K562 (cell line): Measurements from ENCODE around the gene DLX2. TPM values are rescaled to one million over a fixed set of nuclear protein-coding genes. Genes with fewer than 3 reads are reported as not detected.
A peak's percentile ranks its signal among the peaks of the same experiment; 100 is the strongest.

Source experiments
- ATF2 ChIP-seq: sonication (generic); formaldehyde crosslinking; IDR thresholded peaks from 2 replicates; pipeline ENCODE4 v1.8.1; 2022; ENCODE audit warnings: missing genetic modification reagents
- FOSL1 ChIP-seq: fragments of 200-800 bp; sonication (Bioruptor generic); conservative IDR thresholded peaks from 2 replicates; pipeline ENCODE4 v1.6.1; 2016; ENCODE audit warnings: missing genetic modification characterization, missing compliant biosample characterization
- HEY1 ChIP-seq: fragments of 250-450 bp; sonication (Bioruptor Pico); IDR thresholded peaks from 2 replicates; pipeline ENCODE4 v1.5.0; 2020; ENCODE audit warnings: mild to moderate bottlenecking, moderate library complexity, borderline replicate concordance
- KDM1A ChIP-seq, 2 experiments: fragments of 450-650 bp; IDR thresholded peaks; 2 replicates each; pipeline ENCODE4 v1.6.1; 2016; ENCODE audit warnings: mild to moderate bottlenecking in 2 of 2
- KLF6 ChIP-seq: fragments of 250-450 bp; sonication (Bioruptor Pico); IDR thresholded peaks from 2 replicates; pipeline ENCODE4 v1.4.0; 2020; ENCODE audit warnings: mild to moderate bottlenecking, moderate library complexity, borderline replicate concordance
- MAFK ChIP-seq: IDR thresholded peaks from 2 replicates; pipeline ENCODE4 v1.6.1; 2011; ENCODE audit warnings: low read length, improper control_type of control experiment
- MBD1 ChIP-seq: fragments of 250-450 bp; sonication (Bioruptor Pico); IDR thresholded peaks from 2 replicates; pipeline ENCODE4 v1.8.0; 2022; ENCODE audit warnings: inconsistent platforms
- MED1 ChIP-seq: sonication (generic); formaldehyde crosslinking; IDR thresholded peaks from 2 replicates; pipeline ENCODE4 v1.8.1; 2023; ENCODE audit warnings: missing genetic modification reagents, borderline replicate concordance
- MTA1 ChIP-seq: fragments of 450-650 bp; IDR thresholded peaks from 2 replicates; pipeline ENCODE4 v1.6.1; 2017; ENCODE audit warnings: borderline replicate concordance
- MXD1 ChIP-seq: fragments of 250-450 bp; sonication (Bioruptor Pico); IDR thresholded peaks from 2 replicates; pipeline ENCODE4 v1.8.0; 2021; ENCODE audit warnings: borderline replicate concordance, mild to moderate bottlenecking, moderate library complexity; ENCODE audit not compliant: poor library complexity, severe bottlenecking
- RERE ChIP-seq: sonication (generic); formaldehyde crosslinking; IDR thresholded peaks from 2 replicates; pipeline ENCODE4 v1.8.0; 2023; ENCODE audit warnings: missing genetic modification reagents, mild to moderate bottlenecking, borderline replicate concordance
- SIN3A ChIP-seq, 2 experiments: fragments of 150-350 bp in 1 of 2; IDR thresholded peaks; 2 replicates each; pipeline ENCODE4 v1.6.1; 2011 to 2016; ENCODE audit warnings: borderline replicate concordance in 2 of 2, low read depth in 2 of 2, low read length in 2 of 2, mild to moderate bottlenecking in 2 of 2, moderate library complexity in 2 of 2; ENCODE audit not compliant: control insufficient read depth in 1 of 2
- SMARCC2 ChIP-seq: fragments of 450-650 bp; IDR thresholded peaks from 2 replicates; pipeline ENCODE4 v1.6.1; 2017; ENCODE audit warnings: antibody characterized with exemption, moderate library complexity, mild to moderate bottlenecking, low read depth
- SRF ChIP-seq, 2 experiments: fragments of 250-450, 450-650 bp in 1 of 2; sonication (Bioruptor Pico) in 1 of 2; sonication (generic) in 1 of 2; formaldehyde crosslinking; IDR thresholded peaks; 2 replicates each; pipeline versions ENCODE4 v1.5.0 to v1.5.1; 2020 to 2022; ENCODE audit warnings: mild to moderate bottlenecking in 1 of 2, missing genetic modification reagents in 1 of 2
- TEAD1 ChIP-seq, 2 experiments: fragments of 450-650 bp in 1 of 2; sonication (generic) in 1 of 2; formaldehyde crosslinking; IDR thresholded peaks; 2 replicates each; pipeline versions ENCODE4 v1.4.0 to v1.8.0; 2020 to 2022; ENCODE audit warnings: mild to moderate bottlenecking in 2 of 2, missing genetic modification reagents in 1 of 2
- ZNF699 ChIP-seq: fragments of 250-450 bp; sonication (Bioruptor Pico); IDR thresholded peaks from 2 replicates; pipeline ENCODE4 v1.8.0; 2021; ENCODE audit warnings: mild to moderate bottlenecking, moderate library complexity; ENCODE audit not compliant: insufficient replicate concordance
- polyA plus RNA-seq, 8 experiments: library from polyadenylated mRNA; depleted of rRNA in 4 of 8; stranded (reverse) in 5 of 8; unstranded in 3 of 8; fragments of >200 nt; fragmentation: Nextera tagmentation in 2 of 8; fragmentation: Illumina TruSeq in 1 of 8; extraction: Ambion mirVana in 2 of 8; extraction: Trizol in 1 of 8; gene quantifications; 2 replicates each; pipeline versions ENCODE4 v1.2.1 to v1.2.3, GENCODE V29; 2011 to 2014; ENCODE audit warnings: inconsistent platforms in 1 of 8, missing spikeins in 1 of 8
- total RNA-seq, 7 experiments: library from RNA; depleted of rRNA in 6 of 7; stranded (reverse); fragments of >200 nt in 6 of 7; fragmentation: Illumina TruSeq in 2 of 7; extraction: Trizol in 2 of 7; gene quantifications; 2 replicates each; pipeline versions ENCODE4 v1.2.1 to v1.2.3, GENCODE V29; 2011 to 2021; ENCODE audit warnings: low replicate concordance in 1 of 7

DLX2 gene
- total and polyA plus RNA-seq, 9 of the 15 experiments (the other 6 are each of a cell fraction or from before 2014, with no cell fraction given), result 0.14 to 4.3 (median 0.86) TPM

- TF ChIP-seq HEY1 (no peak), TEAD1 (CRISPR knock-in tag; IDR thresholded peaks at IDR 0.05) (peak; percentile 18 to 94; a peak in 2 of 4 replicates), SRF (CRISPR knock-in tag; IDR thresholded peaks at IDR 0.05) (peak in 1 of 2 experiments; percentile 65; a peak in 2 of 4 replicates), FOSL1 (tag) (peak; percentile 99), MED1 (CRISPR knock-in tag) (no peak), SIN3A (IDR thresholded peaks at IDR 0.05; ENCODE audit: borderline replicate concordance in 2 of 2, control insufficient read depth in 1 of 2, low read depth in 2 of 2, low read length in 2 of 2) (peak in 1 of 2 experiments; percentile 76; a peak in 1 of 4 replicates), SMARCC2 (no peak), MAFK (no peak), KLF6 (CRISPR knock-in tag) (no peak), MXD1 (no peak), MTA1 (peak; percentile 55), MBD1 (CRISPR knock-in tag) (peak; percentile 82; the same call in 1 of the 2 replicates), ATF2 (CRISPR knock-in tag) (no peak), ZNF699 (CRISPR knock-in tag) (no peak), RERE (no peak), KDM1A (IDR thresholded peaks at IDR 0.05) (peak; percentile 2 to 25; a peak in 1 of 4 replicates)
These were observed 3.8 kb downstream of the DLX2 start (continued) for GRCh38 chr2:172098650-172099471.
